OCI-LY1 (cell line): ENCODE data around the gene ADAR.

Experiments
- CTCF ChIP-seq: fragments of 200-600 bp; sonication (generic), shearing (Covaris generic); IDR thresholded peaks from 2 replicates; pipeline ENCODE4 v1.5.1; 2017; ENCODE audit warnings: mild to moderate bottlenecking, antibody characterized with exemption, low read length, moderate library complexity, mixed read lengths
- EZH2 ChIP-seq: fragments of 200-600 bp; sonication (generic), shearing (Covaris generic); IDR thresholded peaks from 2 replicates; pipeline ENCODE4 v1.8.0; 2017; ENCODE audit warnings: borderline replicate concordance, mixed run types, mild to moderate bottlenecking, antibody characterized with exemption, low read length, moderate library complexity, mixed read lengths

GRCh38 chr1:154621875-154622274 lies 13.9 kb upstream of the ADAR start:
- no peak for TF ChIP-seq CTCF
- TF ChIP-seq EZH2: no peak
